IPS-NIHi11 (cell line): Measurements from ENCODE around the gene ITPK1.

Experiments used
- DNase-seq: peaks from one replicate; pipeline ENCODE4 v3.0.0; 2012; ENCODE audit warnings: mixed read lengths, low spot score

The ITPK1 gene

GRCh38 chr14:92968291-92969020 is 147.3 kb downstream of the ITPK1 start:
- no peak for DNase-seq

DNA sequence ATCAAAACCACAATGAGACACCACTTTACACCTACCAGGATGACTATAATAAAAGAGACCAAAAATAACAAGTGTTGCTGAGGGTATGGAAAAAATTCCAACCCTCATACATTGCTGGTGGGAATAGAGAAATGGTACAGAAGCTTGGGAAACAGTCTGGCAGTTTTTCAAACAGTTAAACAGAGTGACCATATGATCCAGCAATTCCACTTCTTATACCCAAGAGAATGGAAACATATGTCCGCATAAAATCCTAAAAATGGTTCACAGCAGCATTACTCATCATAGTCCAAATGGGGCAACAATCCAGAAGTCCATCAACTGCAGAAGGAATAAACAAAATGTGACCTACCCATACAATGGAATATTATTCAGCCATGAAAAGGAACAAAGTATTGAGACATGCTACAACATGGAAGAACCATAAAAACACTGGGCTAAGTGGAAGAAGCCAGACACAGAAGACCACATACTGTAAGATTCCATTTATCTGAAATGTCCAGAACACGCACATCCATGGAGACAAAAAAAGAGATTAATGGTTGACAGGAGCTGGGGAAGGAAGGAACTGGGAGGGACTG is 148.3 kb downstream of the ITPK1 start:
- no peak for DNase-seq

DNA sequence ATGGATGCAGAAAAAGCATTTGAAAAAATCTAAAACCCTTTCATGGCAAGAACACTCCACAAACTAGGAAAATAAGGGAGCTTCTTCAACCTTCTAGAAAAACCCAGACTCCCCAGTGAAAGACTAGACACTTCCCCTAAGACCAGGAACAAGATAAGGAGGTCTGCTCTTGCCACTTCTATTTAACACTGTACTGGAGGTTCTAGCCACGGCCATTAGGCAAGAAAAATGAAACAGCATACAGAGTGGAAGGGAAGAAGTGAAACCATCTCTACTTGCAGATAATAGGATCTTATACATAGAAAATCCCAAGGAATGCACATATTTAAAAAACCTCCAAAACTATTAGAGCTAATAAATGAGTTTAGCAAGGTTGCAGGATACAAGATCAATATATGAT is 150.4 kb downstream of the ITPK1 start:
- no peak for DNase-seq

DNA sequence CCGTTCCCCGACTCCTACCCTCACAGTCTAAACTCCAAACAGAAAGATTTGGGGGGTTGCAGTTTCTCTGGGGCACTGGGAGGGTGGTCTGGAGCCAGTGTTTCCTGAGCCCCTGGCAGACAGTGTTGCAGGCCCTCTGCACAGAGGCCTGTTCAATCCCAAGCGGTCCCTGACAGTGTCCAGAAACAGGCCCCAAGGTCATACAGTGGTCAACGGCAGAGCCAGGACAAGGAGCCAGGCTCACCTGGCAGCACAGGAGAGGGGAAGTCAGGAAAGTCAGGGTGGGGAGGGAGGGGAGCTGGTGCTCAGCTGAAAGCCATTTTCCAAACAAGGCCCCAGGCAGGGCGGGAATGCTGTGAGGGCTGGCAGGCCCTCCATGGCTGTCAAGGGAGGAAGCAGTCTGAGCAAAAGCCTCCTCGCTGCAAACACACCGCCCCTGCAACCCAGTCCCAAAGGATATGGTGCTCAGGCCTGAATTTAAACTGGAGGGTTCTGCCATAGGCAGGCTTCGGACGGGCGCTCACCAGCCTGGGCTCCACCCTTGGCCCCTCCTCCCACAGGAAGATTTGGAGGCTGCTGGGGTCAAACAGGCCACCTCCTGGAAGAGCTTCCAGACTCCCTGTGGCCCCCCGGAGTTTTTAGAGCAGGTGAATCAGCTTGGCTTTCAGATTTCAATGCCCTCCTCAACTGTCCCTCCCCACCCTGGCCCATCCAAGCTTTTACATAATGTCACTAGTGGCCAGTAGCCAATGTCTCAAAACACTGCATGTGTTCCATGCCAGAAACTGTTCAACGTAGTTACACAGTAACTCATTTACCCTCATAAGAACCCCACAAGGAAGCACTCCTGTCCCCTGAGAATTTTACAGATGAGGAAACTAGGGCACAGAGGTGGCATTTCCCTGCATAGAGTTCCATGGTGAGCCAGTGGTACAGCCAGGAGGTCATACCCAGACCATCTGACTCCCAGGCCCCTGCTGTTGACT is 151.3 kb downstream of the ITPK1 start:
- DNase-seq, result no peak

DNA sequence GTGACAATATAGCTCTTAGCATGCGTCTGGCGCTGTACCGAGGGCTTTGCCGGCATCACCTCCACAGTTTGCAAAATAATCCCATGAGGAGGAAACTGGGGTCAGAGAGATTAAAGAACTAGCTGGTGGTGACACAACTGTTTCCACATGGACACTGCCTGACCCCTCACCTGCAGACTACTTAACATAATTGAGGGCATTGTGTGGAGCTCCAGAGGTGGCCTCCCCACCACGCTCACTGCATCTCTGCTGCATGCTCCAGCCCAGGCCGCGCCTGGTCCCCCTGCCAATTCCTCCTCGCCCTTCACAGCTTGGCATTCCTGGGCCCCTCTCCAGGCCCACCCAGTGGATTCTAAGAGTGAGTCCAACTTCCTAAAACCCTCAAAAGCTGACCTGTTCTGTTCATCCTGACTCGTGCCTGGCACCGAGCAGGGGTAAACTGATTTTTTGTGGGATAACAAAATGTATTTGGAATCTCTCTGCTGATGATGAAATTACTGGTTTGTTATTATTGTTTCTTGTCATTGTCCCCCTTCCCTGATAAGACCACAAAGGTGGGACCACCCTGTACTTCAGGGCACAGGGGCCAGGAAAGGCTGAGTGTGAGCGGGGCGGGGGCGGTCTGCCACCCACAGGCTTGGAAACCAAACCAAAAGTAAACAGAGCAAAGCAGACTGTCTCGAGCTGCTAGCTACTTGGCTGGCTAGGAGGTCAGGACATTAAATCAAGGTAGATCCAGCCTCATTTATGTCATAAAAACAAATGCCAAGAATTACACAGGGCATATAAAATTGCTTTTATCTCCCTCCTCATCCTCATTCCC is 152.2 kb downstream of the ITPK1 start:
- no peak for DNase-seq

DNA sequence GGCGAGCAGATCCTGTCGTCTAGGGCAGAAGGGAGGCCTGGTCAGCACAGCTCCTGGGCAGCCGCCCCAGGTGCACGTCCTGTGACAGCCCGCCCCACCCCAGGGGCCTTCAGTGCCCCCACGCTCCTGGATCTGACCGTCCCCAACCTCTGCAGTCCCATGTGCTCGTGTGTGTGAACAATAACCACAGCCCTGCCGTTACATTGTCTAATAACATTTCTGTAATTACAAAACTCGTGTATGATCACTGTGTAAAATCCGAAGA is 153.0 kb downstream of the ITPK1 start:
- no peak for DNase-seq

DNA sequence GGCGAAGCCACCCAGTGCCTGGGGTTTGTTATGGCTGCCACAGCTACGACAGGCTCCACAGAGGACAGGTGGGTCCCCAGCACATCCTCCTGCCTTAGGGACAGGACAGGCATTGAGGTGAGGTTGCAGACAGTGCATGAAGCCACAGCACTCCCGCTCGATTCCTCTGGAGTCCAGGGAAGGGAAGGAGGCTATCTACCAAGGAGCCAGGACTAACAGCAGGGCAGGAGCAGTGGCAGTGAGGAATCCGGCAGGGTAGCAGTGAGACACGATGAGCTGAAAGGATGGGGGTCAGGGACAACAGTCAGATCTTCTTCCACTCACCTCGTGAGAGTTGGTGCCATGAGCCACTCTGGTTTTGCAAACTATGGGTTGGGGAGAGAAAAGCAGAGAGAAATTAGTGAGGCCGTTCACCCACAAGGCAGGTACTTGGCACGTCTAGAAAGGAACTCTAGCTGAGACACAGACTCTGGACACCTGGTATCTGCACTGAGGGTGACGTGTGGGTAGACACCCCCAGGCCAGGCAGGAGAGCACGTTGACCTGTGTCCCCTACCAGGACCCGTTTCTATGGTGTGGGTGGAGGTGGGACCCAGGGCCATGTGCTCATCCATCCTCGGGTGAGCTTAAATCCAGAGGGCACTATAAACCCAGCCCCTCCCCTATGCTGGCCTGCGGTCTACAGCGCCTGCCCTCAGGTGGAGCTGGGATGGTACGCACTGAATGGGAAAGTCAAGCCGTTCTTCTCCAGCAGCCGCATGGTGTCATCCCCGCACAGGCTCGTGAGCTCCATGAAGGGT is 153.5 kb downstream of the ITPK1 start:
- no peak for DNase-seq

DNA sequence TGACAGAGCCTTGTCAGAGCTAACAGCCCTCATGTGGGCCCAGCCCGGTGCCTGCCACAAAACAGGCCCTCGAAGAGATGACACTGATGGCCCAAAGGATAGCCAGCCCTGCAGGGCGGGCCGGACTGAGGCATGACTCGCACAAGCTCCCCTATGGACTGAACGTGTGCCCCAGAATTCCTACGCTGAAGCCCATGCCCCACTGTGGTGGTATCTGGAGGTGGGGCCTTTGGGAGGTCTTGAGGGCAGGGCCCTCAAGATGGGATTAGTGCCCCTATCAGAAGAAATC is 154.2 kb downstream of the ITPK1 start:
- DNase-seq, result no peak

- no peak for DNase-seq
Observed at GRCh38 chr14:92960706-92961566, 154.8 kb downstream of the ITPK1 start.

- no peak for DNase-seq
Observed at GRCh38 chr14:92959761-92960680, 155.7 kb downstream of the ITPK1 start.

DNA sequence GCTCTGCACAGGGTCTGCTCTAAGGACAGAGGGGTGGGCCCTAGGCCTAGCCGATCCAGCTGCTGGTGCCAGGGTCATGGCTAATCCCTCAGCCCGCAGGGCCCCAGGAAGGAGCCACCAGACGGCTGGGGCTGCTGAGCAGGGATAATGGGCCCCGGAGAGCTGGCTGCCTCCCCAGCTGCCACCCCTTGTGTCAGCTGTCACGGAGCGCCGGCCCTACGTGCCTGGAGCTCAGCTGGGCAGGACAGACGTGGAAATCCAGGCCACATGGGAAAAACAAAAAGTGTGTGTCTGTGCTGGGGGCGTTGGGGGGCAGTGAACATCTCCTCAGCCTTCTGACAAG is 156.6 kb downstream of the ITPK1 start:
- DNase-seq, result no peak

DNA sequence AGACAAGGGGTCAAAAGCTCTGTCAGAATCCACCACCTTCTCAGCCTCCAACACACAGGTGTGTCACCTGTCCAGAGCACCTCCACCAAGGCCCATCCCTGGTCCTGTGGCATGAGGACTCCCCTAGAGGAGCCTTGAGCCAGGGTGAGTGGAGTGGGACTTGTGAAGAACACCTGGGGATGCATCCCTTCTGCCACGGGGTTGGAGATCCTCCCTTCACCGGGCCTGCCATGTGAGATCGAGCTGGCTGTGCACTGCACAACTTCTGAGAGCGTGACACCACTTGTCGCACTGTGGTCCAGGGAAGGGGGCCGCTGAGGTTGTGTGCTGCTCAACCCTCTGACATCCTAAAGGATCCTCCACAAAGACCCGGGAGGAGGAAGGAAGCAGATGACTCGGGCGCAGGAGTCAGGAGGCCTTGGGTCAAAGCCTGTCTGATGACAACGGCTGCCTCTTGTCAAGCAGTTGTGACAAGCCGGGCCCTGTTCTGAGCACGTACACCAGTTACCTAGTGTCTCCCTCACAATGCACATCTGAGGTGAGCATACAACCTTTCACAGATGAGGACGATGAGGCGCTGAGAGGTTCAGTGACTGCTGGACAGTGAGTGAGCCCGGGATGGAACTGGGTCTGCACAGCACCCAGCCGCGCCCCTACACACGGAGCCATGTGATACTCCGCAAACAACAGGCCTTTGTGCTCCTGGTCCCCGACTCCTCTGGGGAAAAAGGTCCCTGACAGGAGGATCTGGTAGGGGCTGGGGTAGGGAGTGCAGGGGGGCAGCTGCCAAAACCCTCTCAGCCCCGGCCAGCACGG is 157.1 kb downstream of the ITPK1 start:
- DNase-seq, result no peak

DNA sequence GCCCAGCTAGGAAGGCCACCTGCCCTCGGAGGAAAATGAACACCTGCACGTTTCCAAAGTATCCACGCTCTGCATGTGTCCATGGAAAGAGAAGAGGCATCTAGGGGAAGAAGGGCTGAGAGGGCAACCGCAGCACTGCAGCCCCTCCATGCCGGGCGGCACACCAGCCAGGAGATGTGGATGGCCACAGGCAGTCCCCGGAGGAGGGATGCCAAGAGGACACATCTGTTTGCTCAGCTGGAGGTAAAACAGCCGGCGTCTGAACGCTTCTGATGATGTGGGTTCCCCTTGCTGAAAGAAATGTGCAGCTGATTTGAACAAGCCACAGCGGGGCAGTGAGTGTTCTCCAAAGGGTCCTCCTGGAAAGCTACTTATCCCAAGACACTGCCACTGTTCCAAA is 158.8 kb downstream of the ITPK1 start:
- DNase-seq, result no peak

DNA sequence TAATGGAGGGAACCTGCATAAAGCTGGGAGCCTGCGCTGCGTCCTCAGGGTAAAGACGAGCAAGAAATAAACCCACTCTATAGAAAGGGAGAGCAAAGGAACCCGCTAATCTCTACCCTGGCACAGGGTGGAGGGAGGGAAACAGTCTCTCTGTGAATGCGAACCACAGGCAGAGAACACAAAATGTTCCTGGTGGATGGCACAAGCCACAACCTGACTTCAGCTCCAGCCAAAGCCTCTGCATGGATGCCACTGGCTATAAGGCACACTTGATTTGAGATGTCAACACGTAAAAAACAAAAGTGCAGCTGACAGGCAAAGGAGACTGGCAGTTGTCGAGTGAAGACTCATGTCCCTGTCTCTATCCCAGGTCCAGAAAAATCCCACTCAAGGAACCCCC is 160.3 kb downstream of the ITPK1 start:
- DNase-seq, result no peak

DNA sequence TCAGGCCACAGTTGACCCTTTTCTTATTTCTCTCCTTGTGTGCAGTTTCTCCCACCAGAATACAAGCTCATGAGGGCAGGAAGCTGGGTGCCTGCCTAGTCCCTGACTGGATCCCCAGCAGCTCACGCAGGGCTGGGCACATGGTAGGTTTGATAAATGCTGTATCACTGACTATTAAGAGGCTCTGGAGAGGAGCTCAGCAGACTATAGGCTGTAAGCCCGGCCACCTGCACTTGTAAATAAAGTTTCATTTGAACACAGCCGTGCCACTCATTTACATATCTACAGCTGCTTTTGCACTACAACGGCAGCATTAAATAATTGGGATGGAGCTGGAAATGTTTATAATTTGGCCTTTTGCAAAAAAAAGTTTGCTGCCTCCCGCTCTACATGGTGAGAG is 160.8 kb downstream of the ITPK1 start:
- DNase-seq, result no peak

GRCh38 chr14:92953526-92953925 is 162.2 kb downstream of the ITPK1 start:
- DNase-seq, result no peak

DNA sequence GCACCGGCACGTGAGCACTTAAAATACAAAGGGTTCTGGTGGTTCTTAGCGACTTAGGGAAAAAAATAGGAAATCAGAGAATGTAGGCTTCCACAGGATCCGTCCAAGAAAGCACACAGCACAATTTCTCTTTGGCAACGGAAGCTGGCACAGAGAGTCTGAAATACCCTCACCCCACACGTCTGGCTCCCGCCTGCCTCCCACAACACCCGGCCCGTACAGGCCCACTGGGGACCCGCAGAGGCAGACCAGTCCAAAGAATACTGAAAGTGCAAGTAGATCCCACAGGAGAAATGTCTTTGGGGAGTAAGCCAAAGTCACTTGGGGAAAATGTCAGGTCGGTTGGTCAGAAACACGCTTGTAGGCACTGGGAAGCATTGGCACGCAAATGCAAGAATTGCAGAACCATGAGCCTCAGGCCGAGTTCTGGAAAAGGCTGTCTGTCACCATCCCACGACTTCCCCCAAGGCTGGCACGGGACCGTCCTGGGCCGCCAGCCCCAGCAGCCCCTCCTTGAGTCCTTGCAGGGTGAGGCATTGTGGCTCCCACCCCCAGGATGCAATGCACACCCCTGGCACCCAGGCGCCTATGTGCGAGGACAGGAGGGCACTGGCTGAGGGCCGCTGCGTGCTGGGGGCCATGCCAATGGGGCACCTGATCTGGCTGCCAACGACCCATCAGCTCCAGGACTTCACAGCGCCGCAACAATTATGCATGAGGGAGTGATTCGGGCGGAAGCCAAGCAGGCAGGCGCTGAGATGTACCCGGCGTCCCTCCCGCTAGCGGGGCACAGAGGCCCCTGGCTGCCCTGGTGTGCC is 163.0 kb downstream of the ITPK1 start:
- DNase-seq, result no peak

GRCh38 chr14:92951912-92952471 is 163.7 kb downstream of the ITPK1 start:
- DNase-seq, result peak; percentile 96
